Measurements from ENCODE around the gene CLN3.

Gene CLN3

DNA sequence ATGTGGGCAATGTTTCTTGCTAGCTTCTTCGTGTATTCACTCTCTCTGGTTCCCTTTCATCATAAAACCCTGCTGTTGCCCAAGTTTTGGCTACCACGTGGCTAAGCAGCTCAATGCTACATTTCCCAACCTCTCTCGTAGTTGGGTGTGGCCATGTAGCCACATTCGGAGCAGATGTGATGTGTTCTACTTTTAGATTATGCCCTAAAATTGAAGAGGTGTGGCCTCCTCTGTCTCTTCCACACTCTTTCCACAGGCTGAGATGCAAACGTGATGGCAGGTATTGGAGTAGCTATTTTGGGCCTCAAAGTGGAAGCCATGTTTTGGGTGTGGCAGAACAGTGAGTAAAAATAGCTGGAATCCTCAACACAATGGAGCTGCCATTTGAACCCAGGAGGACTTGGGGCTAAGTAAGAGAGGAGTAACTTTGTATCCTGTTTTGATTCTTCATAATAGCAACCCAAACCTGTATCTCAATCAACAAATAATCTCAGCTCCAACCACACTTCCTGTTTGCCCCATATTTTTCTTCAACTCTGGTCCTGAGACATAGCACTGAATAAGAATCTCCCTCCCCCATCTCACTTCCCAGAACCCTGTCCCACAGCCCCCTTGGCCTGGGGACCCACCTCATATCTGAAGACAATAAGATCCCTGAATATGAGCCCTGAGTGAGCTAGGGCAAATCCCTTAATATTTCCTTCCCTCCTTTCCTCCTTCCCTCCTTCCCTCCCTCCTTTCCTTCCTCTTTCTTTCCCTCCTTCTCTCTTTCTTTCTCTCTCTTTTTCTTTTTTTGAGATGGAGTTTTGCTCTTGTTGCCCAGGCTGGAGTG lies 42.9 kb upstream of the CLN3 start:
- Histone ChIP-seq H3K9me3 (no peaks in the 10 kb centered on the region), H3K27me3 (no peaks in the 10 kb centered on the region), H3K36me3 (no peaks in the 10 kb centered on the region), H3K4me3 (ENCODE audit: low read depth, low read length) (no peak overlapping the region), H3K4me1 (no peaks in the 10 kb centered on the region)
- TF ChIP-seq, protein P1, sequence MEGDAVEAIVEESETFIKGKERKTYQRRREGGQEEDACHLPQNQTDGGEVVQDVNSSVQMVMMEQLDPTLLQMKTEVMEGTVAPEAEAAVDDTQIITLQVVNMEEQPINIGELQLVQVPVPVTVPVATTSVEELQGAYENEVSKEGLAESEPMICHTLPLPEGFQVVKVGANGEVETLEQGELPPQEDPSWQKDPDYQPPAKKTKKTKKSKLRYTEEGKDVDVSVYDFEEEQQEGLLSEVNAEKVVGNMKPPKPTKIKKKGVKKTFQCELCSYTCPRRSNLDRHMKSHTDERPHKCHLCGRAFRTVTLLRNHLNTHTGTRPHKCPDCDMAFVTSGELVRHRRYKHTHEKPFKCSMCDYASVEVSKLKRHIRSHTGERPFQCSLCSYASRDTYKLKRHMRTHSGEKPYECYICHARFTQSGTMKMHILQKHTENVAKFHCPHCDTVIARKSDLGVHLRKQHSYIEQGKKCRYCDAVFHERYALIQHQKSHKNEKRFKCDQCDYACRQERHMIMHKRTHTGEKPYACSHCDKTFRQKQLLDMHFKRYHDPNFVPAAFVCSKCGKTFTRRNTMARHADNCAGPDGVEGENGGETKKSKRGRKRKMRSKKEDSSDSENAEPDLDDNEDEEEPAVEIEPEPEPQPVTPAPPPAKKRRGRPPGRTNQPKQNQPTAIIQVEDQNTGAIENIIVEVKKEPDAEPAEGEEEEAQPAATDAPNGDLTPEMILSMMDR (IDR thresholded peaks at IDR 0.05; ENCODE audit: low read depth, low read length), result no peak
- DNase-seq, result no peak

DNA sequence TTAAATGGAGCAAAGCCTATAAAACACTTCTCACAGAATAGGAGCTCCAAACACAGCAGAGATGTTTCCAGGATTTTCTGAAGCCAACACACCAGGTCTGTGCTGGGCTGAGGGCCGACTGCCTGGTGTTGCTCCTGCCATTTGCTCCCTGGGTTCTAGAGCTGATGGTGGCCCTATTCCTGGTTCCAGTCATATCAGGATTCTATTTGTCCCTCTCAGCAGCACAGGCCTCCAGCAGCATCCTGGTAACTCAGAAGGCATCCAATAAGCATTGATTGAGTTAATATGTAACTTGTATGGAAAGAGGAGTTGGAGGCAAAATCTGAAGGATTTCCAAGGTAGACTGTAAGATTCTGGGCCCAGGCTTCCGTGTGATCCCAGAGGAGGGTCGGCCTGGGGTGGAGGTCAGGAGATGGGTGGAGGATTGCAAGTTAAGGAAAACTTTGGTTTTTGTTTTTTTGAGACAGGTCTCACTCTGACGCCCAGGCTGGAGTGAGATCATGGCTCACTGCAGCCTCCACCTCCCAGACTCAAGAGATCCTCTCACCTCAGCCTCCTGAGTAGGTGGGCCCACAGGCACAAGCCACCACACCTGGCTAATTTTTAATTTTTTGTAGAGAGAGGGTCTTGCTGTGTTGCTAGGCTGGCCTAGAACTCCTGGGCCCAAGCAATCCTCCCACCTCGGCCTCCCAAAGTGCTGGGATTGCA lies 41.2 kb upstream of the CLN3 start:
- no peak for DNase-seq
- H3K9me3 ChIP-seq, result no peaks in the 10 kb centered on the region
- H3K4me1 ChIP-seq, result no peaks in the 10 kb centered on the region
- no peak overlapping the region for H3K4me3 ChIP-seq (ENCODE audit: low read depth, low read length)
- TF ChIP-seq, protein P1 (IDR thresholded peaks at IDR 0.05; ENCODE audit: low read depth, low read length), result no peak
- H3K27me3 ChIP-seq, result no peaks in the 10 kb centered on the region
- no peaks in the 10 kb centered on the region for H3K36me3 ChIP-seq

DNA sequence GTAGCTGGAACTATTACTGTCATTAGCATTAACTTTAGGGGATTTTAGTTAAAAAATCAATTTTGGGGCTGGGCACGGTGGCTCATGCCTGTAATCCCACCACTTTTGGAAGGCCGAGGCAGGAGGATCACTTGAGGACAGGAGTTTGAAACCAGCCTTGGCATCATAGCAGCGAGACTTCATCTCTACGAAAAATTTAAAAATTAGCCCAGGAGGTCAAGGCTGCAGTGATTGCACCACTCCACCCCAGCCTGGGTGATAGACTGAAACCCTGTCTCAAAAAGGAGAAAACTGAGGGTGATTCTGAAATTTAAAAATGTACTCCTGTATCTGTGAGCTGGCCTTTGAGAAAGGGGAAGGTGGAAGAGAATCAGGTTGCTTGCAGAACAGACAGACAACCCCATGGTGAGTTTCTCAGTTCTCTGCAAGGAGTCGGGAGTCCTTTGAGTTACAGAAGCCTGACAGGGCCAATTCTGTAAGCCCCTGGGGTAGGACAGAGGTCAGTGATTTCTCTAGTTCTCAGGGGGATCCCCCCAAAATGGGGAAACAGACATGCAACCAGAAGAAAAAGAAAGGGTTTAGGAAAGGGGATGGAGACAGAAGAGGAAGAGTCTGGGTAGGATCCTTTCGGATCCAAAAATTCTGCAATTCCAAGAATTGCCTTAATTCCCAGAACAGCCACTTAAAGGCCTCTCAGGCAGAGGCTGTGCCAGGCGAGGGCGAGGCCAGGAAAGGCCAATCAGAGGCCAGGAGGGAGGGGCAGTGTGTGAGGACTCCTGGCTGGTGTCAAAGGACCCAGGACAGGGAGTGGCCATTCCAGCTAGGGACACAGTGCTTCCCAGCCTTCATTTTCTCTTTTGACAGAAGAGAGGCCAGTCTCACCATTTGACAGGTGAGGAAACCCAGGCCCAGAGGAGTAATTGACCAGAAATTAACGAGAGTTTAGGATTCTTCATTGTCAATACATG lies 40.2 kb upstream of the CLN3 start:
- no peak overlapping the region for H3K4me3 ChIP-seq (ENCODE audit: low read depth, low read length)
- no peaks in the 10 kb centered on the region for H3K9me3 ChIP-seq
- H3K36me3 ChIP-seq, result no peaks in the 10 kb centered on the region
- no peaks in the 10 kb centered on the region for H3K4me1 ChIP-seq
- DNase-seq, result no peak
- H3K27me3 ChIP-seq, result no peaks in the 10 kb centered on the region
- TF ChIP-seq, protein P1 (IDR thresholded peaks at IDR 0.05; ENCODE audit: low read depth, low read length), result no peak

DNA sequence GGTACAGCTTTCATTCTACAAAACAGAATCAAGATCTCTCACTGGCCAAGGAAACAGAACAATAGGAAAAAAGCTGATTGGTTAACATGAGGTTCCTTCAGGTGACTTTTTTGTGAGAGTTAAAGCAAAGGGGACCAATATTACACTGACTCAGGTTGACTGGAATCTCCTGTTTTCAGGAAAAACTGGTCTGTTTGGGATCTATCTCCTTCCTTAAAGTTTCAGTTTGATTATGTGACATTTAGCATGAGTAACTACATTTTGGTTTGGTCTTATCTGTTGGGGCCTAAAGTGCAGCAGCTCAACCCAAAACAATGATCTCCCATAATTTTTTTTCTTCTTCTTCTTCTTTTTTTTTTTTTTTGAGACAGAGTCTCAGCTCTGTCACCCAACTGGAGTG lies 37.2 kb upstream of the CLN3 start:
- Histone ChIP-seq H3K4me3 (ENCODE audit: low read depth, low read length) (no peak overlapping the region), H3K9me3 (no peaks in the 10 kb centered on the region)

DNA sequence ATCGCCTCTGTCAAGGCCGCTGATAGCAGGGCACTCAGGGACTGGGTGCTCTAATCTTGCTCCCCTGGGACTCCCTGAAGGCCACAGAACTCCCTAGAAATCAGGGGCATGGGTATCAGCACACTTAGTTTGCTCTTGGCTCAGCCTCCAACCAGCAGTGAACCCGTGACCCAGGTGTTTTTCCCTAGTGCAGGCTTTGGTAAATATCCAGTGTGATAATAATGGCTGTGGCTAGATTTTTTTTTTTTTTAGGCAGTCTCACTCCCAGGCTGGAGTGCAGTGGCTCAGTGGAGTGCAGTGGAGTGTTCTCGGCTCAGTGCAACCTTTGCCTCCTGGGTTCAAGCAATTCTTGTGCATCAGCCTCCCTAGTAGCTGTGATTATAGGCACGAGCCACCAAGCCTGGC lies 36.6 kb upstream of the CLN3 start:
- H3K4me1 ChIP-seq, result no peaks in the 10 kb centered on the region

More for the DNA sequence above, 37.2 kb upstream of the CLN3 start:
- Histone ChIP-seq H3K4me1 (no peaks in the 10 kb centered on the region), H3K36me3 (no peaks in the 10 kb centered on the region), H3K27me3 (no peaks in the 10 kb centered on the region)
- no peak for DNase-seq
- TF ChIP-seq, protein P1 (IDR thresholded peaks at IDR 0.05; ENCODE audit: low read depth, low read length), result no peak

More for the DNA sequence above, 36.6 kb upstream of the CLN3 start:
- Histone ChIP-seq H3K27me3 (no peaks in the 10 kb centered on the region), H3K9me3 (no peaks in the 10 kb centered on the region), H3K36me3 (no peaks in the 10 kb centered on the region), H3K4me3 (ENCODE audit: low read depth, low read length) (no peak overlapping the region)
- TF ChIP-seq, protein P1 (IDR thresholded peaks at IDR 0.05; ENCODE audit: low read depth, low read length), result no peak
- no peak for DNase-seq
